Adrenal gland (tissue), 12 donors: ENCODE results near the gene BCL11A. TPM values are rescaled to one million over a fixed set of nuclear protein-coding genes. Genes with fewer than 3 reads are reported as not detected.

Source experiments
- DNase-seq, 7 donors: peaks; one replicate each; pipeline ENCODE4 v3.0.0-alpha.2; 2019 to 2020
- H3K27ac ChIP-seq, 5 donors: fragments of 200-600 bp; sonication (generic) in 4 of 5; 1 replicate in 3 of 5; 2 replicates in 2 of 5; pipeline versions ENCODE4 v1.5.1 to v1.8.0; 2016 to 2020; ENCODE audit warnings: mild to moderate bottlenecking in 1 of 5
- H3K27me3 ChIP-seq: fragments of 200-600 bp; 2 replicates; pipeline ENCODE4 v1.8.0; 2021
- H3K36me3 ChIP-seq, 2 donors: fragments of 200-600 bp; replicated peaks in 1 of 2; 1 replicate in 1 of 2; 2 replicates in 1 of 2; pipeline versions ENCODE4 v1.5.1 to v1.8.0; 2018 to 2022
- H3K4me1 ChIP-seq, 2 donors: fragments of 200-600 bp; replicated peaks in 1 of 2; 1 replicate in 1 of 2; 2 replicates in 1 of 2; pipeline versions ENCODE4 v1.5.1 to v1.8.0; 2018 to 2021
- H3K4me3 ChIP-seq, 4 donors: fragments of 200-600 bp; sonication (generic) in 3 of 4; one replicate each; pipeline ENCODE4 v1.5.1; 2016 to 2018
- H3K9me3 ChIP-seq, 3 donors: fragments of 200-600 bp; sonication (generic) in 1 of 3; replicated peaks in 1 of 3; 1 replicate in 2 of 3; 2 replicates in 1 of 3; pipeline versions ENCODE4 v1.5.1 to v1.8.0; 2016 to 2021
- CTCF ChIP-seq, 6 experiments: fragments of 450-650 bp in 4 of 6; fragments of 200-600 bp in 2 of 6; sonication (generic) in 1 of 6; IDR thresholded peaks; 1 replicate in 5 of 6; 2 replicates in 1 of 6; pipeline versions ENCODE4 v1.5.1 to v1.8.0; 2016 to 2021; ENCODE audit warnings: antibody characterized with exemption in 6 of 6, mild to moderate bottlenecking in 2 of 6, moderate library complexity in 1 of 6
- POLR2A ChIP-seq, 2 donors: fragments of 450-650 bp; IDR thresholded peaks; one replicate each; pipeline ENCODE4 v1.6.1; 2017; ENCODE audit warnings: antibody characterized with exemption in 2 of 2, mild to moderate bottlenecking in 2 of 2, moderate library complexity in 1 of 2
- WGBS, 4 donors: extraction: QIAGEN DNeasy Blood & Tissue Kit in 2 of 4; methylation state at CpG; one replicate each; pipeline versions ENCODE4 v1.1.5 to v1.1.7; 2013 to 2017; 5-methylcytosine and 5-hydroxymethylcytosine counted together
- intact Hi-C, 2 donors: fragments of 100-400 bp; cut with DNase I; formaldehyde crosslinking; loops; one replicate each; pipeline versions ENCODE4 v1.14.1 to v1.15.0; 2022 to 2023
- polyA plus RNA-seq, 3 donors: library from polyadenylated mRNA; stranded (reverse); fragments of 200-250 nt in 2 of 3; fragments of 350-450 nt in 1 of 3; fragmentation: Illumina TruSeq in 1 of 3; extraction: RNeasy Lipid Tissue Mini Kit (QIAGEN cat#74804) in 1 of 3; gene quantifications; one replicate each; pipeline ENCODE4 v1.2.3, GENCODE V29; 2013 to 2014
- total RNA-seq, 9 donors: library from RNA; depleted of rRNA in 4 of 9; stranded (reverse); fragments of >200 nt in 4 of 9; fragments of 120-200 nt in 1 of 9; fragmentation: NEBNext Ultra II Directional in 1 of 9; extraction: Animal tissue kit (Norgen Biotek cat#: 25700) in 1 of 9; gene quantifications; one replicate each; pipeline versions ENCODE4 v1.1.0 to v1.2.4, GENCODE V29; 2013 to 2023
- donor health status: healthy with polysubstance abuse.
- donor health status: Bipolar disorder and iron deficiency.
- donor health status: DM: yes; HTN: yes; CAD: no.
- donor health status: DM: no; HTN: no; CAD: no.
- donor health status: DM: no; HTN: no; CAD: no.
- donor health status: DM: yes; HTN: yes; CAD: no.

BCL11A gene
- total and polyA plus RNA-seq, 12 donors: 2.9 to 16.7 (median 5.3) TPM

DNA sequence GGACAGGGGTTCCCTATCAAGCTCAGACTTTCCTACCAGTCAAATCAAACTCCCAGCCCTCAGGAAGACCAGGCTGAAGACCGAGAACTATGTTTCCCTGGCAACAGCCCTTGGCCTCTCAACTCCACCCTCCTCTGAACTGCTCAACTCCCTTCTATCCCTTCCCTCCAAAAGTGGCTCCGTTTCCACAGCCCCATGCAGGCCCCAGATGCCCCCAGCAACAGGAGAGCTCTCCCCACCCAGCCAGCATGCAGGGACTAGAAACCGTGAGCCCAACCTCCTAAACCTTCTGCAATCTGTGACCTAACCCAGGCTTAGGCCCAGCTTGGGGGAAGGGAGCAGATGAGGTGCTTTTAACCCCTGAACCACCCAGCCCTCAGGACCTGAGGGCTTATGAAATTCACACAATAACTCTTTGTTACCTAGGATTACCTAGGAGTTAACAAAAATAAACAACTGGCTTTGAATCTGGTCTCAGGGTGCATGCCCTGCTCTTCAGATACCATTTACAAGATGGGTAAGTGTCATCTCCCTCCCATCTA is 87.2 kb downstream of the BCL11A start:
- peaks cover 0 to 4% of the 10 kb centered on the region in 2 donors for H3K4me1 ChIP-seq
- TF ChIP-seq CTCF (IDR thresholded peaks at IDR 0.05) (no peak), POLR2A (IDR thresholded peaks at IDR 0.05) (no peak)
- no peak for DNase-seq
- H3K9me3 ChIP-seq: no peaks in the 10 kb centered on the region
- H3K27ac ChIP-seq: no peak overlapping the region
- no peaks in the 10 kb centered on the region for H3K27me3 ChIP-seq
- intact Hi-C loops: no loop called here
- no peaks in the 10 kb centered on the region for H3K36me3 ChIP-seq
- 76 to 83% (median 82%) methylated on average over 3 of the region's 3 CpGs for WGBS, 4 donors
- H3K4me3 ChIP-seq: no peak overlapping the region

- 26 to 59% (median 51%) methylated on average over 3 to 4 of the region's 4 CpGs for WGBS, 4 donors
- Histone ChIP-seq H3K27ac (no peak overlapping the region), H3K4me3 (no peak overlapping the region), H3K27me3 (no peaks in the 10 kb centered on the region), H3K4me1 (peaks cover 0 to 4% of the 10 kb centered on the region in 2 donors), H3K9me3 (no peaks in the 10 kb centered on the region), H3K36me3 (no peaks in the 10 kb centered on the region)
- TF ChIP-seq CTCF (IDR thresholded peaks at IDR 0.05) (no peak), POLR2A (IDR thresholded peaks at IDR 0.05) (no peak)
- peak in 4 of 7 donors; percentile 38 to 62 (median 48) for DNase-seq
- intact Hi-C loops: no loop called here
Measured at GRCh38 chr2:60465736-60466135, 87.7 kb downstream of the BCL11A start.

DNA sequence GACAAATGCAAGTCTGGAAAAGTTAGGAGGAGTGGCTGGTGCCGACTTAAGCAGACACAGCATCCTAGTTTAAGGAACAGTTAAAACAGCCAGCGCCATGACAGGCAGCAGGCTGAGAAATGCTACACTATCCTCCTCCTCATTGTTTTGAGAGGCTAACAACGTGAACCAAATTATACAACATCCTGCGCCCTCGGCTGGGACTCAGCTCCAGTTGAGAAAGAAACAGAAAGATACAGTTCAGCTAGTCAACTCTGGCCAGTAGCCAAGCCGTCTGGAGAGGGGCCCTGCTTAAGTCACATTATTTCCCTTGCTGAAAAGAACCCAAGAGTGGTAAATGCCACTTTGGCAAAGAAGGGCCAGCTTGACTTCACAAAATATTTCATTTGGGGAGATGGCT is 90.2 kb downstream of the BCL11A start:
- peak in 1 of 7 donors; percentile 23 for DNase-seq

DNA sequence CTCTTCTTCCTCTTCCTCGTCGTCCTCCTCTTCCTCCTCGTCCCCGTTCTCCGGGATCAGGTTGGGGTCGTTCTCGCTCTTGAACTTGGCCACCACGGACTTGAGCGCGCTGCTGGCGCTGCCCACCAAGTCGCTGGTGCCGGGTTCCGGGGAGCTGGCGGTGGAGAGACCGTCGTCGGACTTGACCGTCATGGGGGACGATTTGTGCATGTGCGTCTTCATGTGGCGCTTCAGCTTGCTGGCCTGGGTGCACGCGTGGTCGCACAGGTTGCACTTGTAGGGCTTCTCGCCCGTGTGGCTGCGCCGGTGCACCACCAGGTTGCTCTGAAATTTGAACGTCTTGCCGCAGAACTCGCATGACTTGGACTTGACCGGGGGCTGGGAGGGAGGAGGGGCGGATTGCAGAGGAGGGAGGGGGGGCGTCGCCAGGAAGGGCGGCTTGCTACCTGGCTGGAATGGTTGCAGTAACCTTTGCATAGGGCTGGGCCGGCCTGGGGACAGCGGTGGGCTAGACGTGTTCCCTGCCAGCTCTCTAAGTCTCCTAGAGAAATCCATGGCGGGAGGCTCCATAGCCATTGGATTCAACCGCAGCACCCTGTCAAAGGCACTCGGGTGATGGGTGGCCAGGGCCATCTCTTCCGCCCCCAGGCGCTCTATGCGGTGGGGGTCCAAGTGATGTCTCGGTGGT is 91.9 kb downstream of the BCL11A start:
- intact Hi-C loops: no loop called here
- Histone ChIP-seq H3K4me3 (no peak overlapping the region), H3K4me1 (peaks cover 0 to 4% of the 10 kb centered on the region in 2 donors), H3K9me3 (no peaks in the 10 kb centered on the region), H3K27me3 (no peaks in the 10 kb centered on the region), H3K36me3 (no peaks in the 10 kb centered on the region), H3K27ac (no peak overlapping the region)
- DNase-seq: no peak
- no peak for TF ChIP-seq CTCF (IDR thresholded peaks at IDR 0.05)
- TF ChIP-seq POLR2A (IDR thresholded peaks at IDR 0.05): no peak
- WGBS, 4 donors: 96 to 98% (median 96%) methylated on average over 25 to 47 of the region's 47 CpGs

More for the DNA sequence above, 90.2 kb downstream of the BCL11A start:
- no peak for TF ChIP-seq POLR2A (IDR thresholded peaks at IDR 0.05)
- TF ChIP-seq CTCF (IDR thresholded peaks at IDR 0.05): no peak
- Histone ChIP-seq H3K4me1 (peaks cover 0 to 4% of the 10 kb centered on the region in 2 donors), H3K36me3 (no peaks in the 10 kb centered on the region), H3K27me3 (no peaks in the 10 kb centered on the region), H3K4me3 (no peak overlapping the region), H3K27ac (no peak overlapping the region), H3K9me3 (no peaks in the 10 kb centered on the region)
- intact Hi-C loops: no loop called here
- WGBS, 4 donors: 47 to 67% (median 49%) methylated on average over 6 of the region's 6 CpGs
